ENCODE results near the gene IL1RAP. TPM values are rescaled to one million over a fixed set of nuclear protein-coding genes. Genes with fewer than 3 reads are reported as not detected.
A peak's percentile ranks its signal among the peaks of the same experiment; 100 is the strongest.
"Not testable (repeated sequence)": the region's sequence is repeated elsewhere in the genome, so short reads cannot be mapped to it uniquely, and the experiment has no call there.

IL1RAP gene
- total RNA-seq: 24.8 and 27.8 TPM in 2 replicates

GRCh38 chr3:190513409-190514370 is at the start of gene IL1RAP:
TSS of gene IL1RAP (plus strand) at chr3:190514085. CDS start at chr3:190564290, 50,205 bp downstream.
- Mint-ChIP-seq H3K27me3 (peaks cover 3% of the 10 kb centered on the region), H3K4me1 (peaks cover 34% of the 10 kb centered on the region), H3K36me3 (ENCODE audit: low read depth) (peaks cover 11% of the 10 kb centered on the region), H3K4me3 (peak within 1 kb of the TSS; percentile 90), H3K27ac (peak within 1 kb of the TSS; percentile 93), H3K9me3 (no peaks in the 10 kb centered on the region)
- intact Hi-C loops (cut with micrococcal nuclease): loop anchor here (1.0 to 2.0 kb wide), 6 partner anchors 21 to 182 kb away; no protein-coding TSS in a partner anchor
- peak; percentile 97 for DNase-seq

- Mint-ChIP-seq H3K27ac (no peak overlapping the region), H3K36me3 (ENCODE audit: low read depth) (no peaks in the 10 kb centered on the region), H3K9me3 (peaks cover 12% of the 10 kb centered on the region), H3K27me3 (peaks cover 34% of the 10 kb centered on the region), H3K4me3 (no peak overlapping the region), H3K4me1 (no peaks in the 10 kb centered on the region)
- DNase-seq: no peak
- intact Hi-C loops (cut with micrococcal nuclease): no loop called here
These were observed 46.0 kb upstream of the IL1RAP start for GRCh38 chr3:190467922-190468321.

- intact Hi-C loops (cut with micrococcal nuclease); H3K4me1 Mint-ChIP-seq; H3K9me3 Mint-ChIP-seq; H3K4me3 Mint-ChIP-seq; H3K36me3 Mint-ChIP-seq (ENCODE audit: low read depth); H3K27ac Mint-ChIP-seq; DNase-seq: not testable (repeated sequence)
- H3K27me3 Mint-ChIP-seq: peaks cover 20% of the 10 kb centered on the region
These were observed 40.6 kb upstream of the IL1RAP start for GRCh38 chr3:190473261-190473660.

GRCh38 chr3:190481779-190482178 is 32.1 kb upstream of the IL1RAP start:
- H3K27ac Mint-ChIP-seq: no peak overlapping the region
- H3K4me3 Mint-ChIP-seq: no peak overlapping the region
- H3K36me3 Mint-ChIP-seq (ENCODE audit: low read depth): no peaks in the 10 kb centered on the region
- H3K9me3 Mint-ChIP-seq: peaks cover 6% of the 10 kb centered on the region
- intact Hi-C loops (cut with micrococcal nuclease): no loop called here
- H3K4me1 Mint-ChIP-seq: no peaks in the 10 kb centered on the region
- DNase-seq: no peak
- peaks cover 30% of the 10 kb centered on the region for H3K27me3 Mint-ChIP-seq

- H3K36me3 Mint-ChIP-seq (ENCODE audit: low read depth): no peaks in the 10 kb centered on the region
- H3K27ac Mint-ChIP-seq: no peak overlapping the region
- H3K9me3 Mint-ChIP-seq: peaks cover 6% of the 10 kb centered on the region
- H3K27me3 Mint-ChIP-seq: peaks cover 53% of the 10 kb centered on the region
- intact Hi-C loops (cut with micrococcal nuclease): no loop called here
- no peak overlapping the region for H3K4me3 Mint-ChIP-seq
- H3K4me1 Mint-ChIP-seq: peaks cover 4% of the 10 kb centered on the region
- DNase-seq: no peak
These were observed 27.9 kb upstream of the IL1RAP start for GRCh38 chr3:190485830-190486532.

GRCh38 chr3:190486533-190486864 is 27.4 kb upstream of the IL1RAP start:
- intact Hi-C loops (cut with micrococcal nuclease): no loop called here
- H3K4me1 Mint-ChIP-seq: peaks cover 8% of the 10 kb centered on the region
- no peak for DNase-seq
- H3K27ac Mint-ChIP-seq: no peak overlapping the region
- peaks cover 56% of the 10 kb centered on the region for H3K27me3 Mint-ChIP-seq
- no peak overlapping the region for H3K4me3 Mint-ChIP-seq
- H3K9me3 Mint-ChIP-seq: peaks cover 6% of the 10 kb centered on the region
- H3K36me3 Mint-ChIP-seq (ENCODE audit: low read depth): no peaks in the 10 kb centered on the region

- no peak overlapping the region for H3K27ac Mint-ChIP-seq
These were observed 26.8 kb upstream of the IL1RAP start for GRCh38 chr3:190486908-190487607.

GRCh38 chr3:190491533-190492054 is 22.3 kb upstream of the IL1RAP start:
- no peaks in the 10 kb centered on the region for H3K9me3 Mint-ChIP-seq
- H3K4me3 Mint-ChIP-seq: peak overlapping the region; percentile 11
- no peaks in the 10 kb centered on the region for H3K36me3 Mint-ChIP-seq (ENCODE audit: low read depth)
- intact Hi-C loops (cut with micrococcal nuclease): loop anchor here (1.0 to 10.0 kb wide), 6 partner anchors 22 to 205 kb away; partner anchors contain the start of gene CLDN1
- DNase-seq: no peak
- H3K27me3 Mint-ChIP-seq: peaks cover 69% of the 10 kb centered on the region
- peaks cover 22% of the 10 kb centered on the region for H3K4me1 Mint-ChIP-seq
- H3K27ac Mint-ChIP-seq: peak overlapping the region; percentile 12

More at GRCh38 chr3:190486908-190487607, 26.8 kb upstream of the IL1RAP start:
- H3K9me3 Mint-ChIP-seq: peaks cover 2% of the 10 kb centered on the region
- no peak overlapping the region for H3K4me3 Mint-ChIP-seq
- intact Hi-C loops (cut with micrococcal nuclease): no loop called here
- no peak for DNase-seq
- H3K36me3 Mint-ChIP-seq (ENCODE audit: low read depth): no peaks in the 10 kb centered on the region
- H3K4me1 Mint-ChIP-seq: peaks cover 14% of the 10 kb centered on the region
- H3K27me3 Mint-ChIP-seq: peaks cover 54% of the 10 kb centered on the region

GRCh38 chr3:190492129-190492528 is 21.8 kb upstream of the IL1RAP start:
- Mint-ChIP-seq H3K36me3 (ENCODE audit: low read depth) (no peaks in the 10 kb centered on the region), H3K27ac (no peak overlapping the region), H3K9me3 (no peaks in the 10 kb centered on the region), H3K4me1 (peaks cover 22% of the 10 kb centered on the region), H3K4me3 (no peak overlapping the region), H3K27me3 (peaks cover 70% of the 10 kb centered on the region)
- intact Hi-C loops (cut with micrococcal nuclease): loop anchor here (10.0 kb wide), 1 partner anchor 167 kb away; the partner anchor contains the start of gene CLDN1
- no peak for DNase-seq

- no peak overlapping the region for H3K4me3 Mint-ChIP-seq
- intact Hi-C loops (cut with micrococcal nuclease): loop anchor here (10.0 kb wide), 1 partner anchor 168 kb away; the partner anchor contains the start of gene CLDN1
- DNase-seq: no peak
- H3K36me3 Mint-ChIP-seq (ENCODE audit: low read depth): no peaks in the 10 kb centered on the region
- peaks cover 72% of the 10 kb centered on the region for H3K27me3 Mint-ChIP-seq
- no peaks in the 10 kb centered on the region for H3K9me3 Mint-ChIP-seq
- no peak overlapping the region for H3K27ac Mint-ChIP-seq
- peaks cover 22% of the 10 kb centered on the region for H3K4me1 Mint-ChIP-seq
These were observed 20.9 kb upstream of the IL1RAP start for GRCh38 chr3:190492966-190493365.

- Mint-ChIP-seq H3K4me3 (no peak overlapping the region), H3K27ac (no peak overlapping the region), H3K36me3 (ENCODE audit: low read depth) (no peaks in the 10 kb centered on the region), H3K9me3 (no peaks in the 10 kb centered on the region), H3K4me1 (peaks cover 19% of the 10 kb centered on the region), H3K27me3 (peaks cover 69% of the 10 kb centered on the region)
- intact Hi-C loops (cut with micrococcal nuclease): loop anchor here (10.0 kb wide), 1 partner anchor 170 kb away; the partner anchor contains the start of gene CLDN1
- DNase-seq: no peak
These were observed 19.0 kb upstream of the IL1RAP start for GRCh38 chr3:190494907-190495306.

GRCh38 chr3:190495354-190495753 is 18.5 kb upstream of the IL1RAP start:
- no peak for DNase-seq
- intact Hi-C loops (cut with micrococcal nuclease): loop anchor here (10.0 kb wide), 1 partner anchor 171 kb away; the partner anchor contains the start of gene CLDN1
- Mint-ChIP-seq H3K27me3 (peaks cover 67% of the 10 kb centered on the region), H3K4me3 (no peak overlapping the region), H3K27ac (no peak overlapping the region), H3K4me1 (peaks cover 19% of the 10 kb centered on the region), H3K36me3 (ENCODE audit: low read depth) (no peaks in the 10 kb centered on the region), H3K9me3 (no peaks in the 10 kb centered on the region)

- no peak overlapping the region for H3K4me3 Mint-ChIP-seq
- no peak for DNase-seq
- H3K27ac Mint-ChIP-seq: no peak overlapping the region
- no peaks in the 10 kb centered on the region for H3K36me3 Mint-ChIP-seq (ENCODE audit: low read depth)
- peaks cover 18% of the 10 kb centered on the region for H3K4me1 Mint-ChIP-seq
- peaks cover 66% of the 10 kb centered on the region for H3K27me3 Mint-ChIP-seq
- no peaks in the 10 kb centered on the region for H3K9me3 Mint-ChIP-seq
- intact Hi-C loops (cut with micrococcal nuclease): loop anchor here (10.0 kb wide), 1 partner anchor 171 kb away; the partner anchor contains the start of gene CLDN1
These were observed 18.1 kb upstream of the IL1RAP start for GRCh38 chr3:190495796-190496195.

Data from activated CD4-positive, alpha-beta T cell treated with anti-CD3 and anti-CD28 coated beads, Interleukin-2, amount 10 ng/mL, durations not matched to agents 24 days and 14 days (primary cell).